ENCODE measurements around the gene KLK4.

DNA sequence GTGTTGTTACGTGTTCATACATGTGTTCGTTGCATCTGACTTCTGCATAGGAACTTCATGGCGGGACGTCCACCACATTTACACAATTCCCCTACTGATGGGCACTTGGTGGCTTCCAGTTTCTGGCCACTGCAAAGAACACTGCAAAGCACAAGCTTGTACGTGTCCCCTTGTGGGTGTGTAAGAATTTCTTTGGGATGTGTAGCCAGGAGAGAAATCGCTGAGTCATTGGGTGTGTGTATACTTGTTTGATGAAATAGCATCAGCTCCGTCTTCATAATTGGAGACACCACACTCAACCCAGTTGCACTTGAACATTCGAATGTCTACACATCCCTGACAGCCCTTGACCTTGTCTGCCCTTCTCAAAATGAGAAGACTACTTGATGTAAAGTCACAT lies 22.4 kb upstream of the KLK4 start:
- TF ChIP-seq NFYB (IDR thresholded peaks at IDR 0.05; ENCODE audit: extremely low read depth, insufficient read length) (no peak), ZNF583 (CRISPR knock-in tag; IDR thresholded peaks at IDR 0.05) (no peak), EZH2 (IDR thresholded peaks at IDR 0.05; ENCODE audit: borderline replicate concordance, low read depth, low read length) (no peak), ZNF584 (CRISPR knock-in tag; IDR thresholded peaks at IDR 0.05; ENCODE audit: low read depth) (no peak), BHLHE40 (IDR thresholded peaks at IDR 0.05; ENCODE audit: low read length) (no peak), MEF2A (IDR thresholded peaks at IDR 0.05; ENCODE audit: control insufficient read depth, low read depth, low read length) (no peak)
- TF ChIP-seq, protein P1, sequence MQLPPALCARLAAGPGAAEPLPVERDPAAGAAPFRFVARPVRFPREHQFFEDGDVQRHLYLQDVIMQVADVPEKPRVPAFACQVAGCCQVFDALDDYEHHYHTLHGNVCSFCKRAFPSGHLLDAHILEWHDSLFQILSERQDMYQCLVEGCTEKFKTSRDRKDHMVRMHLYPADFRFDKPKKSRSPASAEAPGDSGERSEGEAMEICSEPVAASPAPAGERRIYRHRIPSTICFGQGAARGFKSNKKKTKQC (CRISPR knock-in tag; IDR thresholded peaks at IDR 0.05): no peak
- TF ChIP-seq, protein P2, sequence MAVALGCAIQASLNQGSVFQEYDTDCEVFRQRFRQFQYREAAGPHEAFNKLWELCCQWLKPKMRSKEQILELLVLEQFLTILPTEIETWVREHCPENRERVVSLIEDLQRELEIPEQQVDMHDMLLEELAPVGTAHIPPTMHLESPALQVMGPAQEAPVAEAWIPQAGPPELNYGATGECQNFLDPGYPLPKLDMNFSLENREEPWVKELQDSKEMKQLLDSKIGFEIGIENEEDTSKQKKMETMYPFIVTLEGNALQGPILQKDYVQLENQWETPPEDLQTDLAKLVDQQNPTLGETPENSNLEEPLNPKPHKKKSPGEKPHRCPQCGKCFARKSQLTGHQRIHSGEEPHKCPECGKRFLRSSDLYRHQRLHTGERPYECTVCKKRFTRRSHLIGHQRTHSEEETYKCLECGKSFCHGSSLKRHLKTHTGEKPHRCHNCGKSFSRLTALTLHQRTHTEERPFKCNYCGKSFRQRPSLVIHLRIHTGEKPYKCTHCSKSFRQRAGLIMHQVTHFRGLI (CRISPR knock-in tag; IDR thresholded peaks at IDR 0.05): no peak
- TF ChIP-seq, protein P3, sequence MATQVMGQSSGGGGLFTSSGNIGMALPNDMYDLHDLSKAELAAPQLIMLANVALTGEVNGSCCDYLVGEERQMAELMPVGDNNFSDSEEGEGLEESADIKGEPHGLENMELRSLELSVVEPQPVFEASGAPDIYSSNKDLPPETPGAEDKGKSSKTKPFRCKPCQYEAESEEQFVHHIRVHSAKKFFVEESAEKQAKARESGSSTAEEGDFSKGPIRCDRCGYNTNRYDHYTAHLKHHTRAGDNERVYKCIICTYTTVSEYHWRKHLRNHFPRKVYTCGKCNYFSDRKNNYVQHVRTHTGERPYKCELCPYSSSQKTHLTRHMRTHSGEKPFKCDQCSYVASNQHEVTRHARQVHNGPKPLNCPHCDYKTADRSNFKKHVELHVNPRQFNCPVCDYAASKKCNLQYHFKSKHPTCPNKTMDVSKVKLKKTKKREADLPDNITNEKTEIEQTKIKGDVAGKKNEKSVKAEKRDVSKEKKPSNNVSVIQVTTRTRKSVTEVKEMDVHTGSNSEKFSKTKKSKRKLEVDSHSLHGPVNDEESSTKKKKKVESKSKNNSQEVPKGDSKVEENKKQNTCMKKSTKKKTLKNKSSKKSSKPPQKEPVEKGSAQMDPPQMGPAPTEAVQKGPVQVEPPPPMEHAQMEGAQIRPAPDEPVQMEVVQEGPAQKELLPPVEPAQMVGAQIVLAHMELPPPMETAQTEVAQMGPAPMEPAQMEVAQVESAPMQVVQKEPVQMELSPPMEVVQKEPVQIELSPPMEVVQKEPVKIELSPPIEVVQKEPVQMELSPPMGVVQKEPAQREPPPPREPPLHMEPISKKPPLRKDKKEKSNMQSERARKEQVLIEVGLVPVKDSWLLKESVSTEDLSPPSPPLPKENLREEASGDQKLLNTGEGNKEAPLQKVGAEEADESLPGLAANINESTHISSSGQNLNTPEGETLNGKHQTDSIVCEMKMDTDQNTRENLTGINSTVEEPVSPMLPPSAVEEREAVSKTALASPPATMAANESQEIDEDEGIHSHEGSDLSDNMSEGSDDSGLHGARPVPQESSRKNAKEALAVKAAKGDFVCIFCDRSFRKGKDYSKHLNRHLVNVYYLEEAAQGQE (IDR thresholded peaks at IDR 0.05; ENCODE audit: borderline replicate concordance): no peak
- TF ChIP-seq, protein P3 (CRISPR knock-in tag; IDR thresholded peaks at IDR 0.05; ENCODE audit: low read depth): no peak
- TF ChIP-seq, protein P4, sequence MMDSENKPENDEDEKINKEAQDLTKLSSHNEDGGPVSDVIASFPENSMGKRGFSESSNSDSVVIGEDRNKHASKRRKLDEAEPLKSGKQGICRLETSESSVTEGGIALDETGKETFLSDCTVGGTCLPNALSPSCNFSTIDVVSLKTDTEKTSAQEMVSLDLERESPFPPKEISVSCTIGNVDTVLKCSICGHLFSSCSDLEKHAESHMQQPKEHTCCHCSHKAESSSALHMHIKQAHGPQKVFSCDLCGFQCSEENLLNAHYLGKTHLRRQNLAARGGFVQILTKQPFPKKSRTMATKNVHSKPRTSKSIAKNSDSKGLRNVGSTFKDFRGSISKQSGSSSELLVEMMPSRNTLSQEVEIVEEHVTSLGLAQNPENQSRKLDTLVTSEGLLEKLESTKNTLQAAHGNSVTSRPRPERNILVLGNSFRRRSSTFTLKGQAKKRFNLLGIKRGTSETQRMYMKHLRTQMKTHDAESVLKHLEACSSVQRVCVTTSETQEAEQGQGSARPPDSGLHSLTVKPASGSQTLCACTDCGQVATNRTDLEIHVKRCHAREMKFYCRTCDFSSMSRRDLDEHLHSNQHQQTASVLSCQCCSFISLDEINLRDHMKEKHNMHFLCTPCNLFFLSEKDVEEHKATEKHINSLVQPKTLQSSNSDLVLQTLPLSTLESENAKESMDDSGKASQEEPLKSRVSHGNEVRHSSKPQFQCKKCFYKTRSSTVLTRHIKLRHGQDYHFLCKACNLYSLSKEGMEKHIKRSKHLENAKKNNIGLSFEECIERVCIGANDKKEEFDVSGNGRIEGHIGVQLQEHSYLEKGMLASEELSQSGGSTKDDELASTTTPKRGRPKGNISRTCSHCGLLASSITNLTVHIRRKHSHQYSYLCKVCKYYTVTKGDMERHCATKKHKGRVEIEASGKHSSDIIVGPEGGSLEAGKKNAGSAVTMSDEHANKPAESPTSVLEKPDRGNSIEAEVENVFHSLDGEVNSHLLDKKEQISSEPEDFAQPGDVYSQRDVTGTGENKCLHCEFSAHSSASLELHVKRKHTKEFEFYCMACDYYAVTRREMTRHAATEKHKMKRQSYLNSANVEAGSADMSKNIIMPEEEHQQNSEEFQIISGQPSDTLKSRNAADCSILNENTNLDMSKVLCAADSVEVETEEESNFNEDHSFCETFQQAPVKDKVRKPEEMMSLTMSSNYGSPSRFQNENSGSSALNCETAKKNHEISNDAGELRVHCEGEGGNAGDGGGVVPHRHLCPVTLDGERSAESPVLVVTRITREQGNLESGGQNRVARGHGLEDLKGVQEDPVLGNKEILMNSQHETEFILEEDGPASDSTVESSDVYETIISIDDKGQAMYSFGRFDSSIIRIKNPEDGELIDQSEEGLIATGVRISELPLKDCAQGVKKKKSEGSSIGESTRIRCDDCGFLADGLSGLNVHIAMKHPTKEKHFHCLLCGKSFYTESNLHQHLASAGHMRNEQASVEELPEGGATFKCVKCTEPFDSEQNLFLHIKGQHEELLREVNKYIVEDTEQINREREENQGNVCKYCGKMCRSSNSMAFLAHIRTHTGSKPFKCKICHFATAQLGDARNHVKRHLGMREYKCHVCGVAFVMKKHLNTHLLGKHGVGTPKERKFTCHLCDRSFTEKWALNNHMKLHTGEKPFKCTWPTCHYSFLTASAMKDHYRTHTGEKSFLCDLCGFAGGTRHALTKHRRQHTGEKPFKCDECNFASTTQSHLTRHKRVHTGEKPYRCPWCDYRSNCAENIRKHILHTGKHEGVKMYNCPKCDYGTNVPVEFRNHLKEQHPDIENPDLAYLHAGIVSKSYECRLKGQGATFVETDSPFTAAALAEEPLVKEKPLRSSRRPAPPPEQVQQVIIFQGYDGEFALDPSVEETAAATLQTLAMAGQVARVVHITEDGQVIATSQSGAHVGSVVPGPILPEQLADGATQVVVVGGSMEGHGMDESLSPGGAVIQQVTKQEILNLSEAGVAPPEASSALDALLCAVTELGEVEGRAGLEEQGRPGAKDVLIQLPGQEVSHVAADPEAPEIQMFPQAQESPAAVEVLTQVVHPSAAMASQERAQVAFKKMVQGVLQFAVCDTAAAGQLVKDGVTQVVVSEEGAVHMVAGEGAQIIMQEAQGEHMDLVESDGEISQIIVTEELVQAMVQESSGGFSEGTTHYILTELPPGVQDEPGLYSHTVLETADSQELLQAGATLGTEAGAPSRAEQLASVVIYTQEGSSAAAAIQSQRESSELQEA (IDR thresholded peaks at IDR 0.05; ENCODE audit: low read depth): no peak
- TF ChIP-seq, protein P5, sequence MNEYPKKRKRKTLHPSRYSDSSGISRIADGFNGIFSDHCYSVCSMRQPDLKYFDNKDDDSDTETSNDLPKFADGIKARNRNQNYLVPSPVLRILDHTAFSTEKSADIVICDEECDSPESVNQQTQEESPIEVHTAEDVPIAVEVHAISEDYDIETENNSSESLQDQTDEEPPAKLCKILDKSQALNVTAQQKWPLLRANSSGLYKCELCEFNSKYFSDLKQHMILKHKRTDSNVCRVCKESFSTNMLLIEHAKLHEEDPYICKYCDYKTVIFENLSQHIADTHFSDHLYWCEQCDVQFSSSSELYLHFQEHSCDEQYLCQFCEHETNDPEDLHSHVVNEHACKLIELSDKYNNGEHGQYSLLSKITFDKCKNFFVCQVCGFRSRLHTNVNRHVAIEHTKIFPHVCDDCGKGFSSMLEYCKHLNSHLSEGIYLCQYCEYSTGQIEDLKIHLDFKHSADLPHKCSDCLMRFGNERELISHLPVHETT (CRISPR knock-in tag; conservative IDR thresholded peaks at IDR 0.05 in 1 of 2, IDR thresholded peaks at IDR 0.05 in 1 of 2): no peak

Data from K562 (cell line).